GM19025 (cell line): ENCODE measurements around the gene SIGLEC12.
"Not testable (repeated sequence)": the region's sequence is repeated elsewhere in the genome, so short reads cannot be mapped to it uniquely, and the experiment has no call there.

Source experiments
- ATAC-seq: cut with Tn5 transposase; IDR thresholded peaks from one replicate; pipeline ENCODE4 v1.9.1; 2021; ENCODE audit warnings: mild to moderate bottlenecking, low read depth, moderate library complexity; ENCODE audit not compliant: unreplicated experiment

SIGLEC12 gene

GRCh38 chr19:51460164-51460992 is 41.2 kb downstream of the SIGLEC12 start:
- no peak for ATAC-seq

- no peak for ATAC-seq
Observed at GRCh38 chr19:51458899-51459505, 42.6 kb downstream of the SIGLEC12 start.

- no peak for ATAC-seq
Observed at GRCh38 chr19:51458051-51458645, 43.5 kb downstream of the SIGLEC12 start, which contains the start of gene SIGLEC8. TSS of gene SIGLEC8 (minus strand) at chr19:51458454. CDS start at chr19:51458387, 67 bp downstream.

GRCh38 chr19:51457351-51458013 is 44.1 kb downstream of the SIGLEC12 start:
- ATAC-seq: no peak

GRCh38 chr19:51456541-51457290 is 44.9 kb downstream of the SIGLEC12 start:
- no peak for ATAC-seq

GRCh38 chr19:51450730-51451307 is 50.8 kb downstream of the SIGLEC12 start:
- ATAC-seq: no peak

GRCh38 chr19:51448411-51449016 is 53.1 kb downstream of the SIGLEC12 start:
- ATAC-seq: no peak

GRCh38 chr19:51448011-51448410 is 53.6 kb downstream of the SIGLEC12 start:
- ATAC-seq: no peak

- not testable (repeated sequence) for ATAC-seq
Observed at GRCh38 chr19:51447510-51447909, 54.1 kb downstream of the SIGLEC12 start.

GRCh38 chr19:51441410-51442390 is 59.9 kb downstream of the SIGLEC12 start:
- peak; percentile 92 for ATAC-seq
